Heart right ventricle (tissue), 16 donors: Measurements from ENCODE around the gene ZBTB7A. TPM values are rescaled to one million over a fixed set of nuclear protein-coding genes. Genes with fewer than 3 reads are reported as not detected.

Source experiments
- ATAC-seq, 8 donors: fragments of 200-7000 bp; cut with Tn5 transposase; one replicate each; pipeline ENCODE4 v1.9.1; 2020; ENCODE audit warnings: mild to moderate bottlenecking in 8 of 8, moderate library complexity in 8 of 8, moderate number of reproducible peaks in 1 of 8
- DNase-seq, 2 donors: peaks; one replicate each; pipeline ENCODE4 v3.0.0-alpha.2; 2020
- H3K27ac ChIP-seq, 10 donors: fragments of 200-600 bp; sonication (generic) in 2 of 10; one replicate each; pipeline versions ENCODE4 v1.5.0 to v1.8.0; 2020 to 2022; ENCODE audit warnings: mild to moderate bottlenecking in 3 of 10
- H3K27me3 ChIP-seq, 7 donors: fragments of 200-600 bp; one replicate each; pipeline ENCODE4 v1.8.0; 2021 to 2022; ENCODE audit warnings: mild to moderate bottlenecking in 2 of 7
- H3K36me3 ChIP-seq, 9 donors: fragments of 200-600 bp; sonication (generic) in 1 of 9; one replicate each; pipeline versions ENCODE4 v1.5.0 to v1.8.0; 2020 to 2022; ENCODE audit warnings: mild to moderate bottlenecking in 2 of 9
- H3K4me1 ChIP-seq, 9 donors: fragments of 200-600 bp; sonication (generic) in 1 of 9; one replicate each; pipeline versions ENCODE4 v1.5.0 to v1.8.0; 2020 to 2022; ENCODE audit warnings: mild to moderate bottlenecking in 4 of 9
- H3K4me3 ChIP-seq, 10 donors: fragments of 200-600 bp; sonication (generic) in 2 of 10; one replicate each; pipeline versions ENCODE4 v1.5.0 to v1.8.0; 2020 to 2022; ENCODE audit warnings: mild to moderate bottlenecking in 7 of 10, moderate library complexity in 2 of 10
- H3K9me3 ChIP-seq, 11 donors: fragments of 200-600 bp in 10 of 11; sonication (generic) in 2 of 11; one replicate each; pipeline versions ENCODE4 v1.5.0 to v1.8.0; 2013 to 2022; ENCODE audit warnings: mild to moderate bottlenecking in 2 of 11, control low read depth in 1 of 11, moderate library complexity in 1 of 11
- WGBS, 2 donors: extraction: QIAGEN DNeasy Blood & Tissue Kit; methylation state at CpG; one replicate each; pipeline ENCODE4 v1.1.7; 2013; ENCODE audit warnings: inconsistent platforms in 1 of 2; 5-methylcytosine and 5-hydroxymethylcytosine counted together
- intact Hi-C, 10 donors: fragments of 100-400 bp; cut with DNase I; formaldehyde crosslinking; loops; one replicate each; pipeline versions ENCODE4 v1.11.1 to v1.14.2; 2022
- polyA plus RNA-seq, 2 donors: library from polyadenylated mRNA; stranded (reverse); fragments of 200-250 nt; gene quantifications; one replicate each; pipeline ENCODE4 v1.2.3, GENCODE V29; 2013
- total RNA-seq, 10 donors: library from RNA; stranded (reverse); fragmentation: NEBNext Ultra II Directional in 3 of 10; extraction: Animal tissue kit (Norgen Biotek cat#: 25700) in 3 of 10; gene quantifications; one replicate each; pipeline versions ENCODE4 v1.2.1 to v1.2.4, GENCODE V29; 2021 to 2023
- TF ChIP-seq, protein P1 (sequence below), 9 donors: fragments of 200-600 bp; sonication (generic) in 2 of 9; IDR thresholded peaks; one replicate each; pipeline versions ENCODE4 v1.5.0 to v1.8.0; 2021 to 2022; ENCODE audit warnings: antibody characterized with exemption in 9 of 9, mild to moderate bottlenecking in 5 of 9, moderate library complexity in 1 of 9
- donor health status: Arrhythmogenic right ventricular cardiomyopathy.
- donor health status: ischemic (EF 13 %, LVEDD 7.1; RV severe dilation, severe dysfunction).
- donor health status: healthy with polysubstance abuse.
- donor health status: DM: no; HTN: yes; CAD: no.
- donor health status: DM: no; HTN: no; CAD: no.
- donor health status: ischemic (EF 25% LVEDD 6.9; RV normal size, moderate dysfunction).
- donor health status: ischemic (EF 25% LVEDD 5.7; RV mildly dilated, moderate dysfunction).
- donor health status: healthy.
- donor health status: DM: yes; HTN: yes; CAD: no.
- donor health status: Ischemic cardiomyopathy.
- donor health status: ischemic (EF 35%, LVEDD 5.7; RV mildly dilated, moderate dysfunction).
- donor health status: nonischemic (EF 11% LVEDD 7.7; RV severe dilation, severe dysfunction).
- donor health status: DM: yes; HTN: yes; CAD: no.
- donor health status: PGD.
- donor health status: ischemic (EF 29% LVEDD 5.4; RV normal size, mild dysfunction).
- donor health status: nonischemic (EF 23%, LVEDD 6.1; RV moderate dilation, normal function).

ZBTB7A gene
- total and polyA plus RNA-seq, 12 donors, result 9.6 to 40.5 (median 25.2) TPM

DNA sequence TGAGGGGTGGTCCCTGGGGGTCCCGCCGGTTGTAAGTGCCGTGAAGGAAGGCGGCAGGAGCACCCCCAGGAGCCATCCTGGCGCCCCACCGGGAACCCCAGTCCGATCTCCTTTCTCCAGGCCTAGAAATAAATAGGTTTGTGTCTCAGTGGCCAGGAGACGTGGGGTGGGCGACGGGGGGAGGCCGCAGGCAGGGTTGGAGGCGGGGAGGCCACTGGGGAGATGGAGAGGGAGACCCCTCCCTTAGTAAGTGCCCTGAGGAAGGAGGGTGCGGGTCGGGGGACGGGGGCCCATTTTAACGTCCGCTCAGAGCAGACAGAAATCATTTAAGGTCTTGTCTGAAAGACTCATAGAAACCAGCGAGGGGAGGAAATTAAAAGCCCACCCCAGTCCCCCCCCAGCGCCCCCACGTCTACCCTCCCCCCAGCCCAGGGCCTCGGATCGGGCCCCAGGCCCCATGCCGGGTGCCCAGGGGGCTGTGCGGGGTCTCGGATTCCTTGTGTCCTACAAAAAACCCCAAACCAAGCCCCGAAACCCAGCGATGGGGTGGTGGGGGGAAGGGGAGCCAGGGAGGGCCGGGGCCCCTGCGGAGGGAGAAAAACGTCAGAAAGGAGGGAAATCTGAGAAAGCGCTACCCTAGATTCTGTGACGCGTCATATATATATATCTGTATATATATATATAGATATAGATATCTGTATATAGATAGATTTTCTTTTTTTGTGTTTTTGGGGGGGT, 19.6 kb downstream of the ZBTB7A start:
- no peak for ATAC-seq
- intact Hi-C loops, result no loop called here
- H3K27ac ChIP-seq, result no peak overlapping the region
- no peak overlapping the region for H3K4me3 ChIP-seq
- H3K27me3 ChIP-seq, result no peaks in the 10 kb centered on the region
- peaks cover 3 to 49% (median 28%) of the 10 kb centered on the region in 9 donors for H3K4me1 ChIP-seq
- TF ChIP-seq, protein P1, sequence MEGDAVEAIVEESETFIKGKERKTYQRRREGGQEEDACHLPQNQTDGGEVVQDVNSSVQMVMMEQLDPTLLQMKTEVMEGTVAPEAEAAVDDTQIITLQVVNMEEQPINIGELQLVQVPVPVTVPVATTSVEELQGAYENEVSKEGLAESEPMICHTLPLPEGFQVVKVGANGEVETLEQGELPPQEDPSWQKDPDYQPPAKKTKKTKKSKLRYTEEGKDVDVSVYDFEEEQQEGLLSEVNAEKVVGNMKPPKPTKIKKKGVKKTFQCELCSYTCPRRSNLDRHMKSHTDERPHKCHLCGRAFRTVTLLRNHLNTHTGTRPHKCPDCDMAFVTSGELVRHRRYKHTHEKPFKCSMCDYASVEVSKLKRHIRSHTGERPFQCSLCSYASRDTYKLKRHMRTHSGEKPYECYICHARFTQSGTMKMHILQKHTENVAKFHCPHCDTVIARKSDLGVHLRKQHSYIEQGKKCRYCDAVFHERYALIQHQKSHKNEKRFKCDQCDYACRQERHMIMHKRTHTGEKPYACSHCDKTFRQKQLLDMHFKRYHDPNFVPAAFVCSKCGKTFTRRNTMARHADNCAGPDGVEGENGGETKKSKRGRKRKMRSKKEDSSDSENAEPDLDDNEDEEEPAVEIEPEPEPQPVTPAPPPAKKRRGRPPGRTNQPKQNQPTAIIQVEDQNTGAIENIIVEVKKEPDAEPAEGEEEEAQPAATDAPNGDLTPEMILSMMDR (IDR thresholded peaks at IDR 0.05), result no peak
- H3K36me3 ChIP-seq, result peaks cover 0 to 79% (median 12%) of the 10 kb centered on the region in 9 donors
- WGBS, 2 donors, result 88 to 90% methylated on average over 33 of the region's 33 CpGs
- no peak for DNase-seq
- no peaks in the 10 kb centered on the region for H3K9me3 ChIP-seq

DNA sequence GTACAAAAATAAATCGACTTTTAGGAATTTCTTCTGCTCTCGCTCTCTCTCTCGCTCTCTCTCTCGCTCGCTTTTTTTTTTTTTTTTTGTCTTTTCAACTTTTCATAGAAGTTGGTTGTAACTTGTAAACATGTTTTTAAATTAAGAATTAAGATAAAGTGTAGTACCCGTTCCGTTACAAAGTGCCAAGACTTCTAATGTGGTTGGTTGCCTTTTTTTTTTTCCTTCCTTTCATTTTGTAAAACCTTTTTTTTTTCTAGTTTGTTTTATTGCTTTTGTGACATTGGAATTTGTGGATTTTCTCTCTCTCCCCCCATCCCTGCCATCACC, 20.4 kb downstream of the ZBTB7A start:
- Histone ChIP-seq H3K27me3 (no peaks in the 10 kb centered on the region), H3K9me3 (no peaks in the 10 kb centered on the region), H3K4me1 (peaks cover 0 to 44% (median 24%) of the 10 kb centered on the region in 9 donors), H3K4me3 (no peak overlapping the region), H3K36me3 (peaks cover 0 to 79% (median 17%) of the 10 kb centered on the region in 9 donors), H3K27ac (no peak overlapping the region)
- ATAC-seq (no peak), DNase-seq (no peak)
- TF ChIP-seq, protein P1 (IDR thresholded peaks at IDR 0.05), result no peak
- intact Hi-C loops, result no loop called here
- 82 to 84% methylated on average over 7 of the region's 7 CpGs for WGBS, 2 donors

DNA sequence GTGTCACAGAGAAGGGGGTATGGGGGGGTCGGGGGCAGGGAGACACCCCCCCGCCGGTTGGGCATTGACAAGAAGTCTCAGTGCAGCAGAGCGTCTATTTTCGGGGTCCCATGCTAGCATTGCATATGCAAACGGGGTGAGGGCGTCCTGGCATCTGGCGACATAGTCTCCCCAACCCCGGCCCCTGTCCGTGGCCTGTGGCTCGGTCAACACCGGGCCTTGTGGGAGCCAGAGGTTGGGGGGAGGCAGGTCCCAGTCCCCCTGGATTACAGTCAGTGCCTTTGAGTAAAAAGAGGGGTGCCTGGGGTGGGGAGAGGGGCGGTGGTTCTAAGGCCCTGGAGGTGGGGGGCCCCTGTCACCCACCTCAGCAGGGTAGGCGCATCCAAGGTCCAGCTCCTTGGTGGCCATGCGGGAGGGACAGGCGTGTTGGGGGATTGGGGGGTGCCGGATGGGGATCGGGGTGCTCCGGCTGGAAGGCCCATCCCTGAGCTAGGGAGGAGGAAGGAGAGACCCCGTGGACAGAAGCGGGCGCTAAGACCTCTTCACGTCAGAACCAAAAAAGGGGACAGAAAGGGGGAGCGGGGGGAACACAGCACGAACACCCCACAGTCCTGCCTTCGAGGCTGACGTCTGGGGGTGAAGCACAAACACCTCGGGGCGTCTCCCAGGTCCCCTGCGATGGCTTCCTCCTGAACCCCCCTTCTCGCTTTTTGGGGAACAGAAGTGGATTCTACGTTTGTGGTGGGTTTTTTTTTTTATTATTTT, 20.9 kb downstream of the ZBTB7A start:
- no peak for DNase-seq
- TF ChIP-seq, protein P1 (IDR thresholded peaks at IDR 0.05), result no peak
- Histone ChIP-seq H3K27me3 (no peaks in the 10 kb centered on the region), H3K27ac (no peak overlapping the region), H3K4me3 (no peak overlapping the region), H3K9me3 (no peaks in the 10 kb centered on the region), H3K36me3 (peaks cover 0 to 77% (median 17%) of the 10 kb centered on the region in 9 donors), H3K4me1 (peaks cover 0 to 44% (median 24%) of the 10 kb centered on the region in 9 donors)
- no peak for ATAC-seq
- intact Hi-C loops, result no loop called here
- WGBS, 2 donors, result 92 to 93% methylated on average over 32 of the region's 32 CpGs

DNA sequence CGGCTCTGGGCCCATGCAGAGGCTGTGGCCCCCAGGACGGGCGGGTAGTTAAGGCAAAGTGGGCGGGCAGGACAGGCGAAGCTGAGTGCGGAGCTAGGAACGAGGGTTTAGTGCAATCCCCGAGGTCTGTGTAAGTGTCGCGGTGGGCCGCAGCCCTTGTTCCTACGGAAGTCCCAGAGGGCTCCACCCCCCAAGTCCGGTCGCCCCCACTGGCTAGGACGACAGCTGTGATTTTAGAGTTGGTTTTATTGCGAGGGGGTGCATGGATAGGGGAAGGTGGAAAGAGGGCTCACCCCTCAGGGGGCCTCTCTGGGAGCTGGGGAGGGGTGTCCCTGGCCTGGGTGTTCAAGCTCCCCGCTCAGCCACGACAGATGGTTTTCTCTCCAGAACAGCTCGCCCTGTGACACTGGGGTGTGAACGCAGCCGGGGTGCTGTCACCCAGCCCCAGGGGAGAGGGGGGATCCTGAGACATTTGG, 21.7 kb downstream of the ZBTB7A start:
- WGBS, 2 donors, result 76 to 79% methylated on average over 21 of the region's 21 CpGs
- H3K36me3 ChIP-seq, result peaks cover 0 to 74% (median 17%) of the 10 kb centered on the region in 9 donors
- no peak overlapping the region for H3K4me3 ChIP-seq
- no peaks in the 10 kb centered on the region for H3K27me3 ChIP-seq
- ATAC-seq, result no peak
- H3K9me3 ChIP-seq, result no peaks in the 10 kb centered on the region
- peaks cover 0 to 38% (median 22%) of the 10 kb centered on the region in 9 donors for H3K4me1 ChIP-seq
- no peak for DNase-seq
- intact Hi-C loops, result no loop called here
- TF ChIP-seq, protein P1 (IDR thresholded peaks at IDR 0.05), result no peak
- H3K27ac ChIP-seq, result no peak overlapping the region
